ENCODE data around the gene DNAI2. TPM values are rescaled to one million over a fixed set of nuclear protein-coding genes. Genes with fewer than 3 reads are reported as not detected.

Gene DNAI2, protein sequence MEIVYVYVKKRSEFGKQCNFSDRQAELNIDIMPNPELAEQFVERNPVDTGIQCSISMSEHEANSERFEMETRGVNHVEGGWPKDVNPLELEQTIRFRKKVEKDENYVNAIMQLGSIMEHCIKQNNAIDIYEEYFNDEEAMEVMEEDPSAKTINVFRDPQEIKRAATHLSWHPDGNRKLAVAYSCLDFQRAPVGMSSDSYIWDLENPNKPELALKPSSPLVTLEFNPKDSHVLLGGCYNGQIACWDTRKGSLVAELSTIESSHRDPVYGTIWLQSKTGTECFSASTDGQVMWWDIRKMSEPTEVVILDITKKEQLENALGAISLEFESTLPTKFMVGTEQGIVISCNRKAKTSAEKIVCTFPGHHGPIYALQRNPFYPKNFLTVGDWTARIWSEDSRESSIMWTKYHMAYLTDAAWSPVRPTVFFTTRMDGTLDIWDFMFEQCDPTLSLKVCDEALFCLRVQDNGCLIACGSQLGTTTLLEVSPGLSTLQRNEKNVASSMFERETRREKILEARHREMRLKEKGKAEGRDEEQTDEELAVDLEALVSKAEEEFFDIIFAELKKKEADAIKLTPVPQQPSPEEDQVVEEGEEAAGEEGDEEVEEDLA
- total RNA-seq, result not detected

- ATAC-seq, result no peak
These were observed at the start of gene DNAI2 for GRCh38 chr17:74274060-74274708. DNAI2 (plus strand) TSS chr17:74274234; CDS start chr17:74281818, 7,584 bp downstream.

GRCh38 chr17:74224959-74225725 is 48.9 kb upstream of the DNAI2 start:
- no peak for ATAC-seq

DNA sequence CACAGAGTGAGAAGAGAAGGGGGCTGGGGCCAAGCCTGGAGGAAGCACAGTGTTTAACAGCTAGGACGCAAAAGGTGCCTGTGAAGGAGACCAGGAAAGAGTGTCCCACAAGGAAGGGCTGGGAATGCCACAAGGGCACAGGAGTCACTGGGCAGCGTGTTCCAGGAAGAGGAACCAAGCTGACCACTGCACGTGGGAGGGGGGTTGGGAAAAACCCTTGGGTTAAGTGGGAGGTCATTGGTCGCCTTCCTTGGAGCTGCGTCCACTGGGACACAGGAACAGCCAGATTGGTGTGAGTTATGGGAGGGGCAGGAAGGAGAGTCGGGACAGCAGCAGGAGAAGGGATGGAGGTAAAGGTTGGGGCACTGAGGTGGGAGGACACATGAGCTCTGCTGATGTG is 47.8 kb upstream of the DNAI2 start:
- ATAC-seq, result no peak

GRCh38 chr17:74227271-74228080 is 46.6 kb upstream of the DNAI2 start:
- no peak for ATAC-seq

DNA sequence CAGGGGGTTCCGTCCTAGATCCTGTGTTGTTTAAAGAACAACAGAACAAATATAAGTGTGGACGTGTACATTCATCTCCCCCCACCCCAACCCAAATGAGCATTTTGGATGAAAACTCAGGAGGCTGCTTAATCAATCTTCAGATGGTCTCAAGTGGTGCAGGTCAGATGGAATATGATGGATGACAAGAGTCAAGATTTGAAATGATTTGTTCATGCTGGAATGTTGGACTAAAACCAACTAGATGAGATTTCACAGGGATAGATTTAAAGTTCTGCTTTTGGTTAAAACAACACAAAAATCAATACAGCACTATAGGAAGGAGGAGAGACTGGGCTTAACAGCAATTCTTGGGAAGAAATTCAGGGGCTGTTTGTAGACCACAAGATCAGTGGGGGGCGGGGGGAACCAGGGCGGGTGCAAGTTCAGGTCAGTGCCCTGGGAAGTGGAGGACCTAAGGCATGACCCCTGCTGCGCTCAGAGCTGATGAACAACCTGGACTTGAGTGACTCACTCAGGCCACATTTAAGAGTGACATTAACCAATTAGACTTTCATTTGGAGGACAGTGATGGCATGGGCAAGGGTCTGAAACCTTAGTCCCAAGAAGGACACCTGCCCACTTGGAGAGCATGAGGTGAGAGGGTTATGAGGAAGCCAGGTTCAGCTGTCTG is 45.6 kb upstream of the DNAI2 start:
- ATAC-seq, result no peak

GRCh38 chr17:74230896-74231295 is 43.1 kb upstream of the DNAI2 start:
- ATAC-seq, result no peak

DNA sequence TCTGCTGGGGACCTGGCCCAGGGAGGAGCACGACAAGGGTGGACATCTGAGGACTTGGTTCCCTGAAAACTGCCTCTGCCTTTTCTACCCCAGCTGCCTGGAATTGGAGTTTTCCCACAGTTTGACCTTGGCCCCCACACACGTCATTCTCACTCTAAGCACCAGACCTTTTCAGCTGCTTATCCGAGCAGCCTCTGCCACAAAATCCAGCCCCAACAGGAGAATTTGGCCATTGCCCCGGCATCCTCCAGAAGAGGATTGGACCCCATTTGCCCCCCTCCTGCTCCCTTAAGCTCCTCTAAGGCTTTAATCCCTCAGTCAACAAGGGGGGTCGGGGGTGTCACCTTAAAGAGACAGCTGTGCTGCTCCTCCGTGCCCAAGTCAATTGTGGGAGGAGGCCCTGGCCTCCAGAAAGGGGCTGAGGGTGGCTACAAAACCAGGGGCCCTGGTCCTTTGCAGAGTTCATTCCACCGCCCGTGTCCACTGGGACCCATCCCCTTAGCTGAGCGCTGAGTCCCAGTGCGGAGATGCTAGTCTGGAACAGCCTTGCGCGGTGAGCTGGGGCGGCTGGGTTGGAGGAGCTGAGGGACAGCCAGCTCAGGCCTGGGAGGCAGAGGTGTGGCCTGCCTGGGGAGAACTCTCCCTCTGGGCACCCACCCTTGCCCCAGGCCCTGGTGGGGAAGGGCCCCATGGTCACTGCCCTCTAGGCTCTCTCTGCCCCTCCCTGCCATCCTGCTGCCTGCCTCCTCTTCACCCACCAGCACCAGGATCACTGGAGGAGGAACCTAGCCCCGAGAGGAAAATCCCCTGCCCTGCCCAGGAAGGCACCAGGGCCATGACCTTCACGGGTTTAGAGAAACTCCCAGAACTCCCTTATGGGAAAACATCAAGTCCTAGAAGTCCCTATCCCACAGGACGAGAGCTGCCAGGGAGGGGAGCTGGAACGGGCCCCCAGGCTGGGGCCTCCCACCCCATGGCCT is 41.8 kb upstream of the DNAI2 start:
- no peak for ATAC-seq

DNA sequence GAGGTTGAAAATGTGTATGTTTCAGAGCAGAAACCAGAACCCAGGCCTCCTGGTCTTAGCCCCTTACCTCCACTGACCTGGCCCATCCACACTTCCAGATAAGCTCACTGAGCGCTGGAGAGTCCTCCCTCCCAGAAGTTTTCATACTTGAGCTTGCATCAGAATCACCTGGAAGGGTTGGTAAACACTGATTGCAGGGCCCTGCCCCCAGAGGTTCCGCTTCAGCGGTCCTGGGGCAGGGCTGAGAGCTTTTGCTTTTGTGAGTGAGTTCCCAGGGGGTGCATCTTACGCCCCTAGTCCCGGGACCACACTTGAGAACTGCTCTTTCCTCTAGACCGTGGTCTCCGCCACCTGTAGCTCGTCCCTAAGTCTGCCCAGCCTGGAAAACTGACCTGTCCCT is 40.1 kb upstream of the DNAI2 start:
- ATAC-seq, result no peak

GRCh38 chr17:74234486-74234885 is 39.5 kb upstream of the DNAI2 start:
- no peak for ATAC-seq

DNA sequence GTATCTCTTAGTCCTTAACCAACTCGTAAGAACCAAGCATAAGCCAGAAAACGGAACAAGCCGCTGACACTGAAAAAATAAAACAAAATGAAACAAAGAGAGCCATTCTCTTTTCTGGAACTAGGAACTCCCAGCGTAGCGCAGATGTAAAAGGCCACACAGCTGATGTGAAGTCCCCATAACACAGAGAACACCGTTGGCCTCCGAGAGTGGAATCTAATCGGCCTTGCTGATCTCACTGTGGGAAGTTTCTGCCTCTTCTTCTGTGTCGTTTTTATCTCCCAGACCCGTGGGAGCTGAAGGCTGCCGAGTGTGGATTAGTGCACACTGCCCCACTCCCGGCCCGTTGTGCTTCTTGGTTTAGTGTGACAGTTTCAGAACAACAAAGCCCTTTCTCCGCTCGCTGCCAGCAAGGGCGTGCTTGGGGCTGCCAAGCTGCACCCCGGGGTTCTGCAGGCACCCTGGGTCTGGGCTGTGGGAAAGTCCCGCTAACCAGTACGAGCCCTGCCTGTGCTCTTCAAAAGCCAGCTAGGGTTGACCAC is 38.9 kb upstream of the DNAI2 start:
- no peak for ATAC-seq

GRCh38 chr17:74235911-74236371 is 38.1 kb upstream of the DNAI2 start:
- no peak for ATAC-seq

- no peak for ATAC-seq
These were observed 36.7 kb upstream of the DNAI2 start for GRCh38 chr17:74237321-74237720.

- ATAC-seq, result no peak
These were observed 34.9 kb upstream of the DNAI2 start for GRCh38 chr17:74239172-74239571.

DNA sequence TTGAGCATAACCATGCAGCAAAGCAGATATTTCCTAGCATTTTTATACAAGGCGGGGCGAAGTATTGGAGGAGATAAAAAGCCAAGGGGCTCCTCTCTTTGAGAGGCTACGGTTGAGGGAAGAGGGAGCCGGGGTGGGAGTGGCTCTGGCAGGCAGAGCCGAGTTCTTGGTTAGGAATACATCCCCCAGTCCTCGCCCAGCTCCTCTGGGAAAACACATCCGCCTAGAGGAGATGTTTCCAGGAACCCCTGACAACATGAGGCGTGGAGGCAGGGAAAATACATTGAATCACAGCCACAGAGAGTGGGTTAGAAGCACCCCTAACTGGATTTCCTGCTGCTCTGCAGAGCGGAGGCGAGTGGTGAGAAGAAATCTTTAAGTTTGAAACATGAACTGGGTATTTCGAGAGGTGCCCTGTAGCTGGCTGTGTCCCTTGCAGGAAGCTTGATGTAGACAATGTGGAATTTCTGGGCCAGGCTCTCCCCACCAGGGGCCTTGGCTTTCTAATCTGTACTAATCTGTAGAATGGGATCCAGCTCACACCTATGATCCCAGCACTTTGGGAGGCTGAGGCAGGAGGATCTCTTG is 33.3 kb upstream of the DNAI2 start:
- ATAC-seq, result no peak

GRCh38 chr17:74241431-74241830 is 32.6 kb upstream of the DNAI2 start:
- ATAC-seq, result no peak

- ATAC-seq, result no peak
These were observed 32.2 kb upstream of the DNAI2 start for GRCh38 chr17:74241847-74242246.

GRCh38 chr17:74243013-74243755 is 30.9 kb upstream of the DNAI2 start:
- no peak for ATAC-seq

DNA sequence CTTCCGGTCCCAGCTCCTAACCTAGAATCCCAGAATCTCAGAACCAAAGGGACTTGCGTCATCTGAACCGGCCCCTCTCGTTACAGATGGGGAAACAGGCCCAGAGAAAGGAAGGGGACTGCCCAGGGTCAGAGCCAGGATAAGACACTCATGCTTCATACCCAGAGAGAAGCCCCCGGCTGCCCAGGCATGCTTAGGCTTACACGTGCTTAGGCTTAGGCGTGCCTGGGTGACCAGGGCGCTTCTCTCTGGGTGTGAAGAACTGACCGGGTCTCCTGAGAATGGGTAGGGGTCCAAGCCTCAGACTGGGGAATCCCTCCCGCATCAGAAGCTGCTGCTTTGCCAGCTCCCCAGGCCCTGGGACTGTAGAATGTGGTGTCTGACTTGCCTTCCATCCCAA is 29.9 kb upstream of the DNAI2 start:
- no peak for ATAC-seq

DNA sequence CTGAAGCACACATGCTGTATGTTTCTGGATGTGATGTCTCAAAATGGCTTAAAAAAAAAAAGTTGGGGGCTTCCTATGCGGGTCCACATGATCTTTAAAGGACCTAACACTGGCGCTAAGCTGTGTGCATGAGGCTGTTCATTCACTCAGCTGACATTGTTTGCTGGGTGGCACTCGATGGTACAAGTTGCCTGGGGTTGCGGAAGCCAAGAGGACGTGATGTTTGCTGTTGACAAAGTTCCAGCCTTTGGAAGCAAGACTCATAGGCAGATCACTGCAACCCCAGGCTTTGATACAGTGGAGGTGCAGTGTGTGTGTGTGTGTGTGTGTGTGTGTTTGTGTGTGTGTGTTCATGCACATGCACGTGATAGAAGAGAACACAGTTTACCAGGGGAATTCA is 29.5 kb upstream of the DNAI2 start:
- ATAC-seq, result no peak

All from esophagus mucosa (tissue), 1 donor.